NCI-H774 (cell line): Measurements from ENCODE around the gene GGPS1.
A peak's percentile ranks its signal among the peaks of the same experiment; 100 is the strongest.
"Not testable (repeated sequence)": the region's sequence is repeated elsewhere in the genome, so short reads cannot be mapped to it uniquely, and the experiment has no call there.

Experiments used
- DNase-seq: peaks from one replicate; lab custom pipeline; 2025; lab: John Stamatoyannopoulos, UW

GGPS1 gene

DNA sequence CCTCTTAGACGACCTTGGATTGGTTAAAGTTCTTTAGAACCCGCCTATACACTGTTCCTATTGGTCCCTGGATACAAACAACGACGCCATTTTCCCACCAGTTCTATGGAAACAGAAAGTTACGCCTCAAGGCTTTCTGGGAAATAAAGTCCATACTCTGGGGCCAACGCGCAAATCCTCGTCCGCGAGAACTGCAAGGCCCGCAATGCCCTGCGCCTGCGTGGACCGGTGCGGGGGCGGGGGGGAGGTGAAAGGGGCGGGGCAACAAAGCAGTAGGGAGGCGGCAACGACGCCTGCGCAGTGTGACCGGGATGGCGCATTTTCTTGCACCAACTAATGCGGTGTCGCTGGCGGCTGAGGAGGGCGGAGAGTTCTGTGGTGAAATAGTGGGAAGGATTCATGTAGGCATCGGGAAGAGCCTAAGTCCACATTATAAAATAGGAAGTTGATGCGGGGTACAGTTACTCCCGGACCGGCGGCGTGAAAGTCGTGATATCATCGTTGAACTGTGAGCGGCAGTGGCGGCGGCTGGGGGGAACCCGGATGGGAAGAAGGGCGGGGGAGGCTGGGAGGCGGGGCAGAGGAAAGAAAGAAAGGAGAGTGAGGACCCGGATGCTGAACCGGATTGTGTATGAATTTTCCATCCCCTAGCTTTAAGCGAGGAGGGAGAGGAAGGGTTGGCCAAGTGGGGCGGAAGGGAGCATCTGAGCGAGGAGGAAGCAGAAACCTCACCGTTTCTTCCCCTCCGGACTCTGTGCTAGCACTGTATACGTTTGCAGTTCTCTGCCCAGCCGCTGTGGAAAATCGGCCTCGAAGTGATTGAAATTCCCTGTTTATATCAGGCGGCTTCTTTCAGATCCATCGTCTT is at the start of gene GGPS1:
Gene GGPS1 (plus strand): TSS at position 300 of the 868 bp plus-strand sequence. CDS start 6,695 bp downstream, outside the sequence.
- peak; percentile 100 for DNase-seq

DNA sequence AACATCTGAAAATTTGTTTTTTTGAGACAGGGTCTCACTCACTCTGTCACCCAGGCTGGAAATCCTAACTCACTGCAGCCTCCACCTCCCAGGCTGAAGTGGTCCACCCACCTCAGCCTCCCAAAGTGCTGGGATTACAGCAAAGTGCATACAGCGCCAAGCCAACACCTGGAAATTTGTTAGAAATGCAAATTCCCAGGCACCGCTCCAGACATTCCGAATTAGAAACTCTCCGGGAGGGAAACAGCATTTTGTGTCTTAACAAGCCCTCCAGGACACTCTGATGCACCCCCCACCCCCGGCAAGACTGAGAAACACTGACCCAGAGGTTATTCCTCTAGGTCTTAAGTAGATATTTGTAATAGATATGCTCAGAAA is 49.5 kb upstream of the GGPS1 start:
- no peak for DNase-seq

- DNase-seq: no peak
These were observed 48.7 kb upstream of the GGPS1 start for GRCh38 chr1:235279694-235280093.

DNA sequence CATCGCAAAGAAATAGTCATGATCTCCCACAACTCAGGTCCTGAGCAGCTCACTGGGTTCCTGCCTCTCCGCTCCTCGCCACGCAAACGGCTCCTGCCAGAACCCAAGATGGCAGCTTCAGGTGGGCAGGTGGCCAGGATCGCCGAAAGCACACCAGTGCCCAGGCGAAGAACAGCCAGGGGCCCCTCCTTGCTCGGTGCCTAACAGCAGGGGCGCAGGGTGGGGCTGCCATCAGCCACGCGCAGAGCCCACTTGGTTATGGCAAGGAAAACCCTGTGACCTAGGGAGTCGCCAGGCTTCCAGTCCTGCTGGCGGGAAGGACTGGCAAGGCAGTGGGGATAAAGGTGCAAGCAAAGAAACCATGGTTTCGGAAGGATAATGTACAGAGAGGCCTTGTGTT is 47.9 kb upstream of the GGPS1 start:
- DNase-seq: no peak

GRCh38 chr1:235283636-235284035 is 44.7 kb upstream of the GGPS1 start:
- DNase-seq: not testable (repeated sequence)

GRCh38 chr1:235284231-235284769 is 44.1 kb upstream of the GGPS1 start:
- no peak for DNase-seq

GRCh38 chr1:235286667-235287066 is 41.7 kb upstream of the GGPS1 start:
- DNase-seq: no peak

DNA sequence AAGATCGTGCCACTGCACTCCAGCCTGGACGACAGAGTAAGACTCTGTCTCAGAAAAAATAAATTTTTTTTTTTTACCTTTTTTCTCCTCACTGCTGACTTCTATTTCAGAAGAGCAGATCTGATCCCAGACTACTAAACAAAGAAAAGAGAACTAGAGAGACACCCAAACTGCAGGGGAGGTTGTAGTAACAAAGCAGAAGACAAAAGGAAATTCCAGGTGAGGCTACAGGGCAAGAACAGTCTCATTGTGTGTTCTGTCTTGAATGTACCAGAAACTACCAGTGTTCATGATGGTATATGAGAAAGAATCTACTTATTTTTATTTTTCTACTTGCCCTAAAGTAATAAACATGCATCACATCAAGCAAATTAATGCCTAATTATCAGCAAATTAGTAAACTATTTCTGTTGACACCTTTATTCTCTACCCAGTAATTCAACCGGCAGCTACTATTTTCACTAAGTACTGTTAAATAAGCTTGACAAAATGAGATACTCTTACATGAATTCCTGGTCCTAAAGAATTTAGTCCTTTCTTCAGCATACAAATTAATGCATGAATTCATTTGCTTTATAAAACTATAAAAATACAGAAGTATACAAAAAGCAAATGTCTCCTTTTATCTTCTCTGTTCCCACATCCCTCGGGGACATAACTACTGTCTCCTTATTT is 41.0 kb upstream of the GGPS1 start:
- no peak for DNase-seq

GRCh38 chr1:235289859-235290739 is 38.3 kb upstream of the GGPS1 start:
- no peak for DNase-seq

- DNase-seq: peak; percentile 12
These were observed 37.4 kb upstream of the GGPS1 start for GRCh38 chr1:235290740-235291502.

DNA sequence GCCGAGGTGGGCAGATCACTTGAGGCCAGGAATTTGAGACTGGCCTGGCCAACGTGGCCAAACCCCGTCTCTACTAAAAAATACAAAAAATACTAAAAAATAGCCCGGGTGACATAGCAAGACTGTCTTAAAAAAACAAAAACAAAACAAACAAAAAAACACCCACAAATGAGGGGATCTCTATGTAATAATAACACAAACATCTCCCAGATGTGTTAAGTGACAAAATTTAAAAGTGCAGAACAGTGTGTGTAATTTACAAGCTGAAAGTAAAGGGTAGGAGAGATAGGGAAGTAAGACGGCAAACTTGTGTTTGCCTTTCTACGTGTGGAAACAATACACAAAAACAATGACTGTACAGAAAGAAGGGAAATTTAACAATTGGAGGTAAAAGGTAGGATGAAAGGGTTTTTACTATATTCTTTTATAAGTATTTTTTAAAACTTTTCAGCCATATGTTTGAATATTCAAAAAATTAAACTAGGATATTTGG is 36.7 kb upstream of the GGPS1 start:
- DNase-seq: no peak

DNA sequence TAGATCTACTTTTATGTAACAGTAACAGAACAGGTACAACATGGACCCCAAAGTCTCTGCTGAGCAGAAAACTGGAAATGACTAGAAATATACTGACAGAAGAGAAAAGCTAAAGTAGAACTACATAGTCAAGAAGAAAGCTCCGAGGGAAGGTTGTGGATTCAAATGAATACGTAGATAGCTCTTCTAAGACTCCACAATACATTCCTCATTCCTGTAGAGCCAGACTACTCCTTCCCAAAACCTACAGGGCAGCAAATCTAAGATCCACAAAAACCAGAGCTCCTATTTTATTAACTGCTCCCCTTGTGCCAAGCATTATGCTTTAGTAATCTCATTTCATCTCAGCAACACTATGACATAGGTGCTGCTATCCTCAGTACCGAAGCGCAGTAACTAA is 35.6 kb upstream of the GGPS1 start:
- no peak for DNase-seq

DNA sequence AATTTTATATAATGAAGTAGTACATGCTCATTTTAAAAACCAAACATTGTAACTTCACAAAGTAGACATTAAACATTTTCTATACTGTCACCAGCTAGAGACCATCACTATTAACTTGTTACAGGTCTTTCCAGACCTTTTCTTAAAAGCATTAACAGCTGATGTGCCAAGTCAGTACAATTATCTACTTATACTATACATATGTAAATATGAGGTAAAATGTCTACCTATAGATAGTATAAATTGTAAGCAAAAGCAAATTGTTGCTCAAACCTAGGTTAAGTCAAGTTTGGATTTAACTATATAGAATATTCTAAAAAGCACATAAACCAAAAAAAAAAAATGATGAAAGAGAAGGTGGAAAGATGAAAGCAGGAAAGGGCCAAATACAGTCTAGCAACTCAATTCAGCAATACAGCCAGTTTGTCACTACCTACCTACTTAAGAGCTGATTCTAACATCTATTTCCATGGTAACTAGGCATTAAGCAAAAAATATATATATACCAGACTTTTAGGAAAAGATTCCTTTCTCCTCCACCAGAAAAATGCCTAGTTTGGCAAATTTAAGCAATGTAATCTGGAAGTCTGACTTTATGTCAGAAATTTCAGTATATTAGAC is 34.9 kb upstream of the GGPS1 start:
- DNase-seq: no peak

- DNase-seq: peak; percentile 16
These were observed 32.4 kb upstream of the GGPS1 start for GRCh38 chr1:235295902-235296350.

- DNase-seq: no peak
These were observed 31.6 kb upstream of the GGPS1 start for GRCh38 chr1:235296729-235297128.

GRCh38 chr1:235297579-235297978 is 30.8 kb upstream of the GGPS1 start:
- DNase-seq: no peak

- peak; percentile 10 for DNase-seq
These were observed 29.6 kb upstream of the GGPS1 start for GRCh38 chr1:235298758-235299157.

DNA sequence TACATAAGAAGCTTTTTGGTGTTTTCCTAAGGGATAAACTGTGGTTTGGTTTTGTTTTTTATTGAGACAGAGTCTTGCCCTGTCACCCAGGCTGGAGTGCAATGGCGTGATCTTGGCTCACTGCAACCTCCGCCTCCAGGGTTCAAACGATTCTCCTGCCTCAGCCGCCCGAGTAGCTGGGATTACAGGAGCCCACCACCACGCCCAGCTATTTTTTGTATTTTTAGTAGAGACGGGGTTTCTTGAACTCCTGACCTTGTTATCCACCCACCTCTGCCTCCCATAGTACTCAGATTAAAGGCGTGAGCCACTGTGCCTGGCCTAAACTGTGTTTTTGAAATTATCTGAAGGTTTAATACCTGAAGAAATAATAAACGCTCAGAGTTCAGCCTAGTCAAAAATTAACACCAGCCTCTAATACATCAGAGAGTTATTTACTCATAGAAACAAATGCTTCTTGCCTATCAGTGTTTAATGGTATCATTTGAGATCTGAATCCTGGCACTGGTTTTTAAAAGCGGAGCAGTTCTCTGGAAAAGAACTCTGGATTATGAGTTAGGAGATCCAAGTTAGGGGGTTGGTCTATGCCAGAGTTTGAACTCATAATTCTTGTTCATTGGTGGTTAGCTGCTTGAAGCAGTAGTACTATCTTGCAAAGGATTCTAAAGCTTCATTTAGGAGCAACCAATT is 29.1 kb upstream of the GGPS1 start:
- no peak for DNase-seq

DNA sequence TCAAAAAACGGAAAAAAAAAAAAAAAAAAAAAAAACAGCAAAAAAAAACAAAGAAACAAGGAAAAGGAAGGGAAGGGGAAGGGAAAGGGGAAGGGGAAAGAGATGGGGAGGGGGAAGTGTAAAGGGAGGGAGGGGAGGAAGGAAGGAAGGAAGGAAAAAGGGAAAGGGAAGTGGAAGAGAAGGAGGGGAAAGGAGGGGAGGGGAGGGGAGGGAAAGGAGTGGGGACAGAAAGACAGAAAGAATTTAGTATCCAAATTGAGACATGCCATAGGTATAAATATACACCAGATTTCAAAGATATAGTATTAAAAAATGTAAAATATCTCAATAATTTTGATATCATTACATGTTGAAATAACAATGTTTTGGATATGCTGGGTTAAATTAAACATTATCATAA is 26.2 kb upstream of the GGPS1 start:
- no peak for DNase-seq
